HEK293T (cell line): Measurements from ENCODE around the gene SSNA1.

Experiments used
- CTCF ChIA-PET: fragments of 350-600 bp; formaldehyde crosslinking; extraction: SDS; loops from one replicate; lab custom pipeline; 2021; ENCODE audit warnings: antibody characterized with exemption, inconsistent platforms; lab: Yijun Ruan, JAX
- POLR2A ChIA-PET: fragments of 350-600 bp; formaldehyde crosslinking; extraction: SDS; loops from one replicate; lab custom pipeline; 2020; ENCODE audit warnings: antibody characterized with exemption, inconsistent platforms; lab: Yijun Ruan, JAX
- DNase-seq: peaks from one replicate; pipeline ENCODE4 v3.0.0; 2012; ENCODE audit warnings: mixed read lengths; ENCODE audit errors: extremely low spot score
- ARNT ChIP-seq: fragments of 450-650 bp; IDR thresholded peaks from 2 replicates; pipeline ENCODE4 v1.6.1; 2017; ENCODE audit warnings: mild to moderate bottlenecking
- BHLHE40 ChIP-seq: fragments of 450-650 bp; IDR thresholded peaks from 2 replicates; pipeline ENCODE4 v1.6.1; 2016; ENCODE audit warnings: mild to moderate bottlenecking, moderate library complexity, borderline replicate concordance
- CTBP1 ChIP-seq: fragments of 450-650 bp; IDR thresholded peaks from 2 replicates; pipeline ENCODE4 v1.6.1; 2016; ENCODE audit warnings: borderline replicate concordance
- ELF4 ChIP-seq: fragments of 450-650 bp; IDR thresholded peaks from 2 replicates; pipeline ENCODE4 v1.6.1; 2017; ENCODE audit warnings: antibody characterized with exemption
- FOXA1 ChIP-seq: fragments of 450-650 bp; IDR thresholded peaks from 2 replicates; pipeline ENCODE4 v1.6.1; 2016; ENCODE audit warnings: mild to moderate bottlenecking
- FOXK2 ChIP-seq: fragments of 450-650 bp; IDR thresholded peaks from 2 replicates; pipeline ENCODE4 v1.6.1; 2016; ENCODE audit warnings: mild to moderate bottlenecking
- FOXM1 ChIP-seq: fragments of 450-650 bp; IDR thresholded peaks from 2 replicates; pipeline ENCODE4 v1.6.1; 2017; ENCODE audit warnings: mild to moderate bottlenecking, borderline replicate concordance
- HDGF ChIP-seq: fragments of 450-650 bp; IDR thresholded peaks from 2 replicates; pipeline ENCODE4 v1.6.1; 2017; ENCODE audit warnings: antibody characterized with exemption, borderline replicate concordance
- L3MBTL2 ChIP-seq: fragments of 450-650 bp; conservative IDR thresholded peaks from 2 replicates; pipeline ENCODE4 v1.6.1; 2016; ENCODE audit warnings: mild to moderate bottlenecking
- LEF1 ChIP-seq: fragments of 450-650 bp; IDR thresholded peaks from 2 replicates; pipeline ENCODE4 v1.6.1; 2017; ENCODE audit warnings: mild to moderate bottlenecking, borderline replicate concordance
- NFRKB ChIP-seq: fragments of 450-650 bp; IDR thresholded peaks from 2 replicates; pipeline ENCODE4 v1.6.1; 2016; ENCODE audit warnings: mild to moderate bottlenecking, moderate library complexity
- SP1 ChIP-seq: fragments of 450-650 bp; IDR thresholded peaks from 2 replicates; pipeline ENCODE4 v1.6.1; 2017
- SUZ12 ChIP-seq: fragments of 450-650 bp; IDR thresholded peaks from 2 replicates; pipeline ENCODE4 v1.6.1; 2016; ENCODE audit warnings: mild to moderate bottlenecking
- TARDBP ChIP-seq: fragments of 450-650 bp; IDR thresholded peaks from 2 replicates; pipeline ENCODE4 v1.6.1; 2016
- ZNF384 ChIP-seq: fragments of 450-650 bp; IDR thresholded peaks from 2 replicates; pipeline ENCODE4 v1.6.1; 2016
- TF ChIP-seq, protein P1 (sequence below): fragments of 450-650 bp; IDR thresholded peaks from 2 replicates; pipeline ENCODE4 v1.6.1; 2016

Gene SSNA1

GRCh38 chr9:137226338-137227053 is 38.0 kb downstream of the SSNA1 start:
- TF ChIP-seq ARNT: no peak
- no peak for TF ChIP-seq BHLHE40
- no peak for TF ChIP-seq FOXM1
- TF ChIP-seq, protein P1, sequence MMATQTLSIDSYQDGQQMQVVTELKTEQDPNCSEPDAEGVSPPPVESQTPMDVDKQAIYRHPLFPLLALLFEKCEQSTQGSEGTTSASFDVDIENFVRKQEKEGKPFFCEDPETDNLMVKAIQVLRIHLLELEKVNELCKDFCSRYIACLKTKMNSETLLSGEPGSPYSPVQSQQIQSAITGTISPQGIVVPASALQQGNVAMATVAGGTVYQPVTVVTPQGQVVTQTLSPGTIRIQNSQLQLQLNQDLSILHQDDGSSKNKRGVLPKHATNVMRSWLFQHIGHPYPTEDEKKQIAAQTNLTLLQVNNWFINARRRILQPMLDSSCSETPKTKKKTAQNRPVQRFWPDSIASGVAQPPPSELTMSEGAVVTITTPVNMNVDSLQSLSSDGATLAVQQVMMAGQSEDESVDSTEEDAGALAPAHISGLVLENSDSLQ: no peak
- no peak for TF ChIP-seq FOXK2
- no peak for TF ChIP-seq SUZ12
- no peak for TF ChIP-seq NFRKB
- no peak for TF ChIP-seq ZNF384
- TF ChIP-seq LEF1: no peak
- TF ChIP-seq FOXA1: no peak
- TF ChIP-seq CTBP1: no peak
- ChIA-PET POLR2A (interaction anchor here (0.7 to 1.8 kb wide), 7 partner anchors 12 to 140 kb away, joined by 3 to 6 read pairs (median 3); partner anchors contain the start of genes ANAPC2, MAN1B1, NDOR1 and SSNA1), CTCF (interaction anchor here (1.0 to 1.1 kb wide), 2 partner anchors 50 to 177 kb away, joined by 3 read pairs; no protein-coding TSS in a partner anchor)
- DNase-seq: no peak

DNA sequence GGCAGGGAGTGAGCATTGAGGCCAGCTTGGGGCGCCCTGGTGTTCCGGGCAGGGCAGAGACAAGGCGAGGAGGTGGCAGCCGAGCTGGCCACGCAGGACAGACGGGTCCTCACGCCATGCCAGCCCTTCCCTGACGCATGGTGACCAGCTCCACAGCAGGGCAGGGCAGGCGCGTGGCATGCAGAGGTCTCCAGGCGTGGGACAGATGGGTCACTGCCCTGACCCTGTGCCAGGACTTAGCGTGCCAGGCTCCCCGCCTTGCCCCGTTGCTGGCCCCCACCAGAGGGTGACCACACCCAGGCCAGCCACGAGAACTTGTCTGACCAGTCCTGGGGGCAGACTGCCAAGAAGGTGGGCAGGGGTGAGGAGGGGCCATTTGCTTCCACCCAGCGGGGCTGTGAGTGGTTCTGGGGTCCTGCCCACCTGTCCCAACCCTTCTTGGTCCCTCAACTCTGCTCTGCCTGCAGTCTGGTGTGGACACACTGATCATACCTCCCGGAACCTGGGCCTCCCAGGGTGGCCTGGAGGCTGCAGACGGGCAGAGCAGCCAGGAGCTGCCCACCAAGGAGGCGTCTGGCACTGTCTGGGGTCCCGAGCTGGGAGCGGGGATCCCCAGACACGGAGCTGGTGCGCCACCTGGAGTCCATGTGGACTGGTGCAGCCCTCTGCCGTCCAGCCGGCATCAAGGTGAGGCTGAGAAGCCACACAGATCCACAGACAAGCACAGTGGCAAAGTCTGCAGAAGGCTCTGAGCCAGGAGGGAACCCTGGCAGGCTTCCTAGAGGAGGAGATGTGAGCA is 38.8 kb downstream of the SSNA1 start, which contains the start of gene RNF224:
TSS of gene RNF224 (plus strand) at position 449 of the 799 bp plus-strand sequence. CDS start 834 bp downstream, outside the sequence.
- TF ChIP-seq ARNT: no peak
- no peak for TF ChIP-seq ELF4
- no peak for TF ChIP-seq SUZ12
- no peak for TF ChIP-seq ZNF384
- TF ChIP-seq LEF1: no peak
- TF ChIP-seq TARDBP: no peak
- TF ChIP-seq, protein P1: no peak
- no peak for TF ChIP-seq HDGF
- no peak for TF ChIP-seq SP1
- no peak for TF ChIP-seq L3MBTL2
- no peak for TF ChIP-seq FOXA1
- no peak for TF ChIP-seq FOXM1
- no peak for TF ChIP-seq CTBP1
- no peak for TF ChIP-seq BHLHE40
- TF ChIP-seq NFRKB: no peak
- no peak for TF ChIP-seq FOXK2
- peak; percentile 75 for DNase-seq
- ChIA-PET POLR2A (interaction anchor here (0.7 to 1.8 kb wide), 6 partner anchors 22 to 141 kb away, joined by 3 to 6 read pairs (median 4); partner anchors contain the start of genes ANAPC2, MAN1B1, NDOR1 and SSNA1), CTCF (interaction anchor here (0.6 to 1.7 kb wide), 5 partner anchors 9 to 178 kb away, joined by 3 to 9 read pairs (median 4); no protein-coding TSS in a partner anchor)

DNA sequence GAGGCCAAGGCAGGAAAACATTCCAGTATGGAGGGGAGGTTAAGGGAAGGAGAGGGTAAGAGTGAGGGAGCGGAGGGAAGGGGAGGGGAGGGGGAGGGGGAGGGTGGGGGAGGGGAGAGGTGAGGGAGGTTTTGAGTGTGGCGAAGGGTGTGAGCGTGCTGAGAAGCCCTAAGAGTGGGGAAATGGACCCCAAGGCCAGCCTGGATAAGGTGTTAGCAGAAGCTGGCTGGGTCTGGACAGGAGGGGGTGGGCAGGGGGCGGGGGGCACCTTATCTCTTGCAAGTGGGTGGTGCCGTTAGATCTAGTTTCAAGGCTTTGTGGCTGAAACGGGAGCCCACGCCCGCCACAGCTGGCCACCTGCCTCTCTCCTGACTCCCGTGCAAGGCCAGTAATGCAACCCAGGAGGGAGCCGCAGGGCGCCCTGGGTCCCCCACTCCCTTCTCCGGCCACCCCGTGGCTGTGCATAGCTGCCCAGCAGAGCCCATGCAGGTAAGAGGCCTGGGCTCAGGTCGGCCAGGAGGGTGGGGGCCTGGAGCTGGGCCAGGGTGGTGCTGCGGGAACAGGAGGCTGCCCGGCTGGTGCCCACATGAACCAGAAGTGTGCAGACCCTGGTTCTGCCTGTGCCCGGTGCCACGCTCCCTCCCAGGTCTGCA is 39.5 kb downstream of the SSNA1 start:
- ChIA-PET POLR2A (interaction anchor here (1.0 to 1.8 kb wide), 3 partner anchors 27 to 141 kb away, joined by 3 to 5 read pairs (median 4); partner anchors contain the start of genes MAN1B1 and TPRN), CTCF (interaction anchor here (0.6 to 1.7 kb wide), 4 partner anchors 9 to 97 kb away, joined by 3 to 9 read pairs (median 6); no protein-coding TSS in a partner anchor)
- DNase-seq: no peak
- TF ChIP-seq NFRKB: no peak
- no peak for TF ChIP-seq FOXK2
- no peak for TF ChIP-seq CTBP1
- no peak for TF ChIP-seq BHLHE40
- TF ChIP-seq SP1: no peak
- TF ChIP-seq TARDBP: no peak
- no peak for TF ChIP-seq LEF1
- TF ChIP-seq ZNF384: no peak
- TF ChIP-seq FOXM1: no peak
- TF ChIP-seq FOXA1: no peak
- TF ChIP-seq, protein P1: no peak
- TF ChIP-seq HDGF: no peak
- no peak for TF ChIP-seq ELF4
- TF ChIP-seq ARNT: no peak

GRCh38 chr9:137228506-137228967 is 40.1 kb downstream of the SSNA1 start:
- no peak for DNase-seq
- ChIA-PET CTCF (interaction anchor here (1.7 kb wide), 1 partner anchor 8 kb away, joined by 7 read pairs; no protein-coding TSS in a partner anchor), POLR2A (no interaction called here)
- TF ChIP-seq FOXK2 (no peak), SUZ12 (no peak), ZNF384 (no peak), L3MBTL2 (no peak), ELF4 (no peak), SP1 (no peak), HDGF (no peak), LEF1 (no peak), TARDBP (no peak), CTBP1 (no peak), NFRKB (no peak), ARNT (no peak), FOXA1 (no peak), BHLHE40 (no peak), FOXM1 (no peak)
- TF ChIP-seq, protein P1: no peak
